ENCODE data around the gene SCAF4.

- TF ChIP-seq TAF1 (IDR thresholded peaks at IDR 0.05; ENCODE audit: low read depth) (no peak), REST (IDR thresholded peaks at IDR 0.05; ENCODE audit: low read depth) (no peak), RAD21 (IDR thresholded peaks at IDR 0.05; ENCODE audit: low read depth) (no peak), ZBTB7A (IDR thresholded peaks at IDR 0.05; ENCODE audit: low read depth) (no peak), YY1 (IDR thresholded peaks at IDR 0.05; ENCODE audit: low read depth) (no peak), CREB1 (IDR thresholded peaks at IDR 0.05; ENCODE audit: low read depth) (no peak)
Observed at GRCh38 chr21:31673321-31673912, 58.5 kb downstream of the SCAF4 start.
